ENCODE measurements around the gene MAP2K6. TPM values are rescaled to one million over a fixed set of nuclear protein-coding genes. Genes with fewer than 3 reads are reported as not detected.

Gene MAP2K6
- total RNA-seq, 2 experiments from 2014 or later = 10.3 to 27.6 TPM

- no peaks in the 10 kb centered on the region for H3K36me3 ChIP-seq (ENCODE audit: insufficient read depth, low read length)
- H3K4me1 ChIP-seq (ENCODE audit: insufficient read depth, low read length, poor library complexity, severe bottlenecking) = peaks cover under 1% of the 10 kb centered on the region
- H4K20me1 ChIP-seq (ENCODE audit: insufficient read depth, low read length) = no peaks in the 10 kb centered on the region
- BruUV-seq (replicated peaks) = no TSS peak
- H3K79me2 ChIP-seq (ENCODE audit: insufficient read depth, low read depth, low read length) = no peaks in the 10 kb centered on the region
- DNase-seq (ENCODE audit: low spot score) = no peak
- no peak overlapping the region for H2AFZ ChIP-seq (ENCODE audit: low read length)
- POLR2A ChIA-PET = interaction anchor here (0.6 to 4.0 kb wide), 7 partner anchors 8 to 470 kb away, joined by 3 to 14 read pairs (median 3); no protein-coding TSS in a partner anchor
- intact Hi-C loops (cut with micrococcal nuclease; ENCODE audit: unreplicated experiment) = no loop called here
- H3K27ac ChIP-seq (ENCODE audit: low read depth, low read length, poor library complexity, severe bottlenecking) = no peak overlapping the region
- CTCF ChIA-PET (ENCODE audit: unreplicated experiment) = interaction anchor here (0.9 kb wide), 1 partner anchor 25 kb away, joined by 3 read pairs; no protein-coding TSS in a partner anchor
- TF ChIP-seq EZH2phosphoT487 (IDR thresholded peaks at IDR 0.05; ENCODE audit: borderline replicate concordance, low read depth, low read length) (no peak), CTCF (conservative IDR thresholded peaks at IDR 0.05; ENCODE audit: low read length) (no peak)
- H3K4me2 ChIP-seq (ENCODE audit: low read length) = no peak overlapping the region
- H3K9me2 ChIP-seq (ENCODE audit: insufficient read depth, low read length) = no peaks in the 10 kb centered on the region
- no peaks in the 10 kb centered on the region for H3K9me3 ChIP-seq (ENCODE audit: low read length)
- no peak overlapping the region for H3K4me3 ChIP-seq (ENCODE audit: low read depth, low read length, poor library complexity, severe bottlenecking)
These were observed 138.6 kb downstream of the MAP2K6 start for GRCh38 chr17:69552986-69553667.

GRCh38 chr17:69555056-69555455 is 140.6 kb downstream of the MAP2K6 start:
- no peaks in the 10 kb centered on the region for H3K36me3 ChIP-seq (ENCODE audit: insufficient read depth, low read length)
- no peak overlapping the region for H3K4me3 ChIP-seq (ENCODE audit: low read depth, low read length, poor library complexity, severe bottlenecking)
- H3K9me3 ChIP-seq (ENCODE audit: low read length) = no peaks in the 10 kb centered on the region
- no peaks in the 10 kb centered on the region for H3K4me1 ChIP-seq (ENCODE audit: insufficient read depth, low read length, poor library complexity, severe bottlenecking)
- H4K20me1 ChIP-seq (ENCODE audit: insufficient read depth, low read length) = no peaks in the 10 kb centered on the region
- ChIA-PET CTCF (ENCODE audit: unreplicated experiment) (no interaction called here), POLR2A (interaction anchor here (0.6 to 1.0 kb wide), 4 partner anchors 22 to 347 kb away, joined by 3 read pairs; no protein-coding TSS in a partner anchor)
- intact Hi-C loops (cut with micrococcal nuclease; ENCODE audit: unreplicated experiment) = no loop called here
- H3K27ac ChIP-seq (ENCODE audit: low read depth, low read length, poor library complexity, severe bottlenecking) = no peak overlapping the region
- H3K4me2 ChIP-seq (ENCODE audit: low read length) = no peak overlapping the region
- H3K9me2 ChIP-seq (ENCODE audit: insufficient read depth, low read length) = no peaks in the 10 kb centered on the region
- H2AFZ ChIP-seq (ENCODE audit: low read length) = no peak overlapping the region
- TF ChIP-seq CTCF (conservative IDR thresholded peaks at IDR 0.05; ENCODE audit: low read length) = no peak
- TF ChIP-seq EZH2phosphoT487 (IDR thresholded peaks at IDR 0.05; ENCODE audit: borderline replicate concordance, low read depth, low read length) = no peak
- no peak for DNase-seq (ENCODE audit: low spot score)
- no peaks in the 10 kb centered on the region for H3K79me2 ChIP-seq (ENCODE audit: insufficient read depth, low read depth, low read length)
- BruUV-seq (replicated peaks) = no TSS peak

- H3K79me2 ChIP-seq (ENCODE audit: insufficient read depth, low read depth, low read length) = no peaks in the 10 kb centered on the region
- no peaks in the 10 kb centered on the region for H3K36me3 ChIP-seq (ENCODE audit: insufficient read depth, low read length)
- ChIA-PET POLR2A (interaction anchor here (0.6 to 1.5 kb wide), 5 partner anchors 9 to 349 kb away, joined by 3 to 4 read pairs (median 3); no protein-coding TSS in a partner anchor), CTCF (ENCODE audit: unreplicated experiment) (no interaction called here)
- H4K20me1 ChIP-seq (ENCODE audit: insufficient read depth, low read length) = no peaks in the 10 kb centered on the region
- intact Hi-C loops (cut with micrococcal nuclease; ENCODE audit: unreplicated experiment) = no loop called here
- H3K9me2 ChIP-seq (ENCODE audit: insufficient read depth, low read length) = no peaks in the 10 kb centered on the region
- BruUV-seq (replicated peaks) = no TSS peak
- TF ChIP-seq EZH2phosphoT487 (IDR thresholded peaks at IDR 0.05; ENCODE audit: borderline replicate concordance, low read depth, low read length) = no peak
- TF ChIP-seq CTCF (conservative IDR thresholded peaks at IDR 0.05; ENCODE audit: low read length) = no peak
- H2AFZ ChIP-seq (ENCODE audit: low read length) = no peak overlapping the region
- no peak overlapping the region for H3K4me3 ChIP-seq (ENCODE audit: low read depth, low read length, poor library complexity, severe bottlenecking)
- H3K4me1 ChIP-seq (ENCODE audit: insufficient read depth, low read length, poor library complexity, severe bottlenecking) = no peaks in the 10 kb centered on the region
- H3K9me3 ChIP-seq (ENCODE audit: low read length) = no peaks in the 10 kb centered on the region
- no peak for DNase-seq (ENCODE audit: low spot score)
- H3K4me2 ChIP-seq (ENCODE audit: low read length) = no peak overlapping the region
- no peak overlapping the region for H3K27ac ChIP-seq (ENCODE audit: low read depth, low read length, poor library complexity, severe bottlenecking)
These were observed 142.8 kb downstream of the MAP2K6 start for GRCh38 chr17:69557339-69557738.

Measured in OCI-LY7 (cell line).